ENCODE data around the gene ATP6AP1. TPM values are rescaled to one million over a fixed set of nuclear protein-coding genes. Genes with fewer than 3 reads are reported as not detected.
A peak's percentile ranks its signal among the peaks of the same experiment; 100 is the strongest.

Gene ATP6AP1
- total and polyA plus RNA-seq, 9 of the 15 experiments (the other 6 are each of a cell fraction or from before 2014, with no cell fraction given), result 8.3 to 90.5 (median 52.9) TPM

- TF ChIP-seq FOXO4 (CRISPR knock-in tag; IDR thresholded peaks at IDR 0.05), result no peak
- peak; percentile 61 for TF ChIP-seq CREB1 (IDR thresholded peaks at IDR 0.05)
- no peak for TF ChIP-seq CREB1 (CRISPR knock-in tag; IDR thresholded peaks at IDR 0.05)
- peak; percentile 33 for TF ChIP-seq KDM5B (IDR thresholded peaks at IDR 0.05; ENCODE audit: insufficient replicate concordance, low read depth, low read length)
- TF ChIP-seq ZSCAN29 (IDR thresholded peaks at IDR 0.05), result no peak
- TF ChIP-seq SETDB1 (IDR thresholded peaks at IDR 0.05; ENCODE audit: low read length), result no peak
- TF ChIP-seq, protein P1, sequence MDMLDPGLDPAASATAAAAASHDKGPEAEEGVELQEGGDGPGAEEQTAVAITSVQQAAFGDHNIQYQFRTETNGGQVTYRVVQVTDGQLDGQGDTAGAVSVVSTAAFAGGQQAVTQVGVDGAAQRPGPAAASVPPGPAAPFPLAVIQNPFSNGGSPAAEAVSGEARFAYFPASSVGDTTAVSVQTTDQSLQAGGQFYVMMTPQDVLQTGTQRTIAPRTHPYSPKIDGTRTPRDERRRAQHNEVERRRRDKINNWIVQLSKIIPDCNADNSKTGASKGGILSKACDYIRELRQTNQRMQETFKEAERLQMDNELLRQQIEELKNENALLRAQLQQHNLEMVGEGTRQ (CRISPR knock-in tag; IDR thresholded peaks at IDR 0.05), result peak; percentile 55
- no peak for TF ChIP-seq EWSR1 (IDR thresholded peaks at IDR 0.05; ENCODE audit: borderline replicate concordance, low read depth, partially characterized antibody)
- no peak for TF ChIP-seq ATF2 (CRISPR knock-in tag; IDR thresholded peaks at IDR 0.05)
- TF ChIP-seq ELF4 (CRISPR knock-in tag; IDR thresholded peaks at IDR 0.05), result no peak
- TF ChIP-seq MEIS2 (IDR thresholded peaks at IDR 0.05; ENCODE audit: partially characterized antibody), result peak; percentile 16
- TF ChIP-seq RFX5 (IDR thresholded peaks at IDR 0.05; ENCODE audit: low read depth, low read length), result no peak
- TF ChIP-seq, protein P2, sequence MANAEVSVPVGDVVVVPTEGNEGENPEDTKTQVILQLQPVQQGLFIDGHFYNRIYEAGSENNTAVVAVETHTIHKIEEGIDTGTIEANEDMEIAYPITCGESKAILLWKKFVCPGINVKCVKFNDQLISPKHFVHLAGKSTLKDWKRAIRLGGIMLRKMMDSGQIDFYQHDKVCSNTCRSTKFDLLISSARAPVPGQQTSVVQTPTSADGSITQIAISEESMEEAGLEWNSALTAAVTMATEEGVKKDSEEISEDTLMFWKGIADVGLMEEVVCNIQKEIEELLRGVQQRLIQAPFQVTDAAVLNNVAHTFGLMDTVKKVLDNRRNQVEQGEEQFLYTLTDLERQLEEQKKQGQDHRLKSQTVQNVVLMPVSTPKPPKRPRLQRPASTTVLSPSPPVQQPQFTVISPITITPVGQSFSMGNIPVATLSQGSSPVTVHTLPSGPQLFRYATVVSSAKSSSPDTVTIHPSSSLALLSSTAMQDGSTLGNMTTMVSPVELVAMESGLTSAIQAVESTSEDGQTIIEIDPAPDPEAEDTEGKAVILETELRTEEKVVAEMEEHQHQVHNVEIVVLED (CRISPR knock-in tag; IDR thresholded peaks at IDR 0.05), result peak; percentile 71; the same call in 1 of the 2 replicates
- no peak for TF ChIP-seq TSHZ1 (CRISPR knock-in tag; IDR thresholded peaks at IDR 0.05)
Measured at GRCh38 chrX:154443992-154444754, 15.7 kb downstream of the ATP6AP1 start, which contains the start of gene FAM50A (continued).

Data from K562 (cell line).